Breast epithelium (tissue), 4 donors: ENCODE measurements around the gene SPZ1. TPM values are rescaled to one million over a fixed set of nuclear protein-coding genes. Genes with fewer than 3 reads are reported as not detected.
"Not testable (repeated sequence)": the region's sequence is repeated elsewhere in the genome, so short reads cannot be mapped to it uniquely, and the experiment has no call there.

Experiments
- DNase-seq, 2 donors: peaks; one replicate each; pipeline ENCODE4 v3.0.0-alpha.2; 2019; ENCODE audit warnings: low spot score in 2 of 2
- H3K27ac ChIP-seq, 2 donors: fragments of 200-600 bp; sonication (generic) in 1 of 2; one replicate each; pipeline ENCODE4 v1.5.1; 2016 to 2019; ENCODE audit warnings: mild to moderate bottlenecking in 1 of 2
- H3K27me3 ChIP-seq, 2 donors: fragments of 200-600 bp; sonication (generic) in 1 of 2; one replicate each; pipeline versions ENCODE4 v1.5.1 to v1.6.0; 2017 to 2019; ENCODE audit warnings: control low read depth in 1 of 2, mild to moderate bottlenecking in 1 of 2
- H3K36me3 ChIP-seq: fragments of 200-600 bp; one replicate; pipeline ENCODE4 v1.5.1; 2019
- H3K4me1 ChIP-seq, 2 donors: fragments of 200-600 bp; sonication (generic); one replicate each; pipeline ENCODE4 v1.5.1; 2016 to 2019; ENCODE audit warnings: control low read depth in 1 of 2
- H3K4me3 ChIP-seq, 3 donors: fragments of 200-600 bp; sonication (generic); 1 replicate in 2 of 3; 2 replicates in 1 of 3; pipeline ENCODE4 v1.5.1; 2016 to 2019; ENCODE audit warnings: mild to moderate bottlenecking in 3 of 3, moderate library complexity in 2 of 3
- H3K9me3 ChIP-seq, 2 donors: fragments of 200-600 bp; sonication (generic) in 1 of 2; one replicate each; pipeline ENCODE4 v1.5.1; 2016 to 2019; ENCODE audit warnings: control low read depth in 1 of 2
- POLR2A ChIP-seq: fragments of 450-650 bp; IDR thresholded peaks from one replicate; pipeline ENCODE4 v1.6.1; 2016; ENCODE audit warnings: antibody characterized with exemption, mild to moderate bottlenecking, moderate library complexity
- POLR2AphosphoS5 ChIP-seq, 3 donors: sonication (generic); formaldehyde crosslinking; IDR thresholded peaks; one replicate each; pipeline ENCODE4 v1.6.1; 2017; ENCODE audit warnings: antibody characterized with exemption in 3 of 3
- intact Hi-C: fragments of 100-400 bp; cut with DNase I; formaldehyde crosslinking; loops from one replicate; pipeline ENCODE4 v1.15.1; 2023; ENCODE audit warnings: low total_unique reads
- total RNA-seq, 3 donors: library from RNA; depleted of rRNA; stranded (reverse); fragments of >200 nt; gene quantifications; one replicate each; pipeline ENCODE4 v1.1.0, GENCODE V29; 2016
- TF ChIP-seq, protein P1 (sequence below), 3 donors: fragments of 450-650 bp; IDR thresholded peaks; one replicate each; pipeline ENCODE4 v1.5.1; 2016 to 2017; ENCODE audit warnings: antibody characterized with exemption in 3 of 3, mild to moderate bottlenecking in 3 of 3, moderate library complexity in 3 of 3

The SPZ1 gene
- total RNA-seq, 3 donors from 2014 or later, result not detected

DNA sequence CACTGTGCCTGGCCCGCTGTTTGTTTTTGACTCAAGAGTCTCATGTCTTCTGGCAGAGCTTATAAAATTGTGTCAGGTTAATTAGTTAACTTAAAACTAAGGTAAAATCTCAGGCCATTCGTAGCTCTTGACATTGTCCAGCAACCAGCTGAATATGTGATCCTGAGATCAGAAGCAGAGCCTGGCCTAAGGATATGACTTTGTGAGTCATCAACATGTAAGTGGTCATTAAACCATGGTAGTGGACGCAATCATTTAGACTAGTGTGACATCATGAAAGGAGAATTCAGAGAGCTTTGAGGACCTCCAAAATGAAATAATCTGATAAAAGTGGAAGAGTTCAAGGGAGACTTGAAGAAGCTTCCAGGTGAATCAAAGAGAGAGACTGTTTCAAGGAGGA, 23.3 kb downstream of the SPZ1 start:
- Histone ChIP-seq H3K4me1 (no peaks in the 10 kb centered on the region), H3K36me3 (no peaks in the 10 kb centered on the region), H3K9me3 (no peaks in the 10 kb centered on the region), H3K27me3 (no peaks in the 10 kb centered on the region), H3K4me3 (no peak overlapping the region), H3K27ac (no peak overlapping the region)
- TF ChIP-seq POLR2AphosphoS5 (IDR thresholded peaks at IDR 0.05) (no peak), POLR2A (no peak)
- TF ChIP-seq, protein P1, sequence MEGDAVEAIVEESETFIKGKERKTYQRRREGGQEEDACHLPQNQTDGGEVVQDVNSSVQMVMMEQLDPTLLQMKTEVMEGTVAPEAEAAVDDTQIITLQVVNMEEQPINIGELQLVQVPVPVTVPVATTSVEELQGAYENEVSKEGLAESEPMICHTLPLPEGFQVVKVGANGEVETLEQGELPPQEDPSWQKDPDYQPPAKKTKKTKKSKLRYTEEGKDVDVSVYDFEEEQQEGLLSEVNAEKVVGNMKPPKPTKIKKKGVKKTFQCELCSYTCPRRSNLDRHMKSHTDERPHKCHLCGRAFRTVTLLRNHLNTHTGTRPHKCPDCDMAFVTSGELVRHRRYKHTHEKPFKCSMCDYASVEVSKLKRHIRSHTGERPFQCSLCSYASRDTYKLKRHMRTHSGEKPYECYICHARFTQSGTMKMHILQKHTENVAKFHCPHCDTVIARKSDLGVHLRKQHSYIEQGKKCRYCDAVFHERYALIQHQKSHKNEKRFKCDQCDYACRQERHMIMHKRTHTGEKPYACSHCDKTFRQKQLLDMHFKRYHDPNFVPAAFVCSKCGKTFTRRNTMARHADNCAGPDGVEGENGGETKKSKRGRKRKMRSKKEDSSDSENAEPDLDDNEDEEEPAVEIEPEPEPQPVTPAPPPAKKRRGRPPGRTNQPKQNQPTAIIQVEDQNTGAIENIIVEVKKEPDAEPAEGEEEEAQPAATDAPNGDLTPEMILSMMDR (IDR thresholded peaks at IDR 0.05), result no peak
- intact Hi-C loops, result no loop called here
- DNase-seq, result no peak

- Histone ChIP-seq H3K4me1 (no peaks in the 10 kb centered on the region), H3K27me3 (no peaks in the 10 kb centered on the region), H3K36me3 (no peaks in the 10 kb centered on the region), H3K27ac (no peak overlapping the region), H3K4me3 (no peak overlapping the region), H3K9me3 (no peaks in the 10 kb centered on the region)
- no peak for TF ChIP-seq POLR2AphosphoS5 (IDR thresholded peaks at IDR 0.05)
- TF ChIP-seq, protein P1 (IDR thresholded peaks at IDR 0.05), result peak in 1 of 3 donors; percentile 18
- TF ChIP-seq POLR2A, result no peak
- intact Hi-C loops, result no loop called here
- no peak for DNase-seq
These were observed 26.3 kb downstream of the SPZ1 start for GRCh38 chr5:80346055-80346454.

DNA sequence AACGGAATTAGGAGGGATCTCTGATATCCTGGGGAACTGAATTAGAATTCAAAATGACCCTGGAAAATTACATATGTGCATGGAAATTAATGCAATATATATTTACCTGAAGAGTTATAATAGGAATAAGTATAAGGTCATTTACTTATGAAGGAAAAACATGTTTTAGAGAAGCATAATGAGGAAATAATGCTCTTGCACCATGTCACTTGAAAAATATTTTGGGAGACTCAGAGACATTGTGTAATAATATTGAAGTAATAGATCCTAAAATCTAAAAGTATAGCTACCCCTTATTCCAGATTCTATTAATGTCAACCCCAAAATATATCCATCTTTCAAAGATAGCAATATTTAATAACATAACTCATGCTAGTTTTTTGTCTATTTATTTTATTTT, 28.4 kb downstream of the SPZ1 start:
- H3K4me1 ChIP-seq, result no peaks in the 10 kb centered on the region
- no peak for TF ChIP-seq POLR2A
- TF ChIP-seq, protein P1 (IDR thresholded peaks at IDR 0.05), result no peak
- TF ChIP-seq POLR2AphosphoS5 (IDR thresholded peaks at IDR 0.05), result no peak
- H3K36me3 ChIP-seq, result no peaks in the 10 kb centered on the region
- no peak overlapping the region for H3K27ac ChIP-seq
- no peaks in the 10 kb centered on the region for H3K9me3 ChIP-seq
- no peaks in the 10 kb centered on the region for H3K27me3 ChIP-seq
- no peak overlapping the region for H3K4me3 ChIP-seq
- DNase-seq, result no peak
- intact Hi-C loops, result no loop called here

DNA sequence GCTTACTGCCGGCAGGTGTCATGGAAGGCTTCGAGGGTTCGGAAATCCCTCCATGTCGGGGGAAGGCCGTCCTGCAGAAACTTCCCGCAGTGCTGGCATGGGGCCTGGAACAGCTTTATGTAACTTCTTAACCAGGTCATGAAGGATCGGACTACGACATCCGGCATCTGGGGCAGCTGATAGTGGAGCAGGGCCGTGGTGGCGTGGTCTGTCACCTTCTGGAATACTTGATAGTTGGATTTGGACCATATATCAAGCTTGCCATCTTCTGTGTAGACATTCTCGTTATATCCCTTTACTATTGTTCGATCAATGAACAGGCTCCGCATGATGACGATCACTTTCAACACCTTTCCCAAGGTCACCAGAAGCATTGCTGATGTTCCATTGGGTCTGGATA, 31.2 kb downstream of the SPZ1 start:
- DNase-seq, H3K27ac ChIP-seq, intact Hi-C loops, H3K36me3 ChIP-seq, H3K27me3 ChIP-seq, H3K9me3 ChIP-seq, H3K4me3 ChIP-seq, H3K4me1 ChIP-seq: not testable (repeated sequence)

DNA sequence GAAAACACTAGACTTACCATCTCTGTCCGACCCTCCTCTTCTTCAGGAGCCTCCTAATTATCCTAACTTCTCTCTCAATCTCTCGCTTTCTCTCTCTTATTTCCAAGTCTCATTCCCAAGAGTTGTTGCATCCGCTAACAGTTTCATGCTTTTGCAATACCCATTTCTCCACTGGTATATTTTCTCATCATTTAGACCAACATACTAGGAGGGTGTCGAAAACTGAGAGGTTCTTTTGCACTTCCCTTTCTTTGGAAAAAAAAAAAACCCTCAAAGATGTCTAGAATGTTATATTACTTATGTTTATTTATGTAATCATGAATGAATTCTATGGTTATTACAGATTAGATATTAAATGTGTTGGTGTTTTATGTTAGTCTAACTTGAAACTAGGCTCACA, 35.9 kb downstream of the SPZ1 start:
- Histone ChIP-seq H3K27me3 (no peaks in the 10 kb centered on the region), H3K4me1 (no peaks in the 10 kb centered on the region), H3K9me3 (no peaks in the 10 kb centered on the region), H3K36me3 (no peaks in the 10 kb centered on the region), H3K4me3 (no peak overlapping the region), H3K27ac (no peak overlapping the region)
- no peak for DNase-seq
- intact Hi-C loops, result no loop called here
- TF ChIP-seq POLR2A, result no peak
- TF ChIP-seq POLR2AphosphoS5 (IDR thresholded peaks at IDR 0.05), result no peak
- TF ChIP-seq, protein P1 (IDR thresholded peaks at IDR 0.05), result no peak

DNA sequence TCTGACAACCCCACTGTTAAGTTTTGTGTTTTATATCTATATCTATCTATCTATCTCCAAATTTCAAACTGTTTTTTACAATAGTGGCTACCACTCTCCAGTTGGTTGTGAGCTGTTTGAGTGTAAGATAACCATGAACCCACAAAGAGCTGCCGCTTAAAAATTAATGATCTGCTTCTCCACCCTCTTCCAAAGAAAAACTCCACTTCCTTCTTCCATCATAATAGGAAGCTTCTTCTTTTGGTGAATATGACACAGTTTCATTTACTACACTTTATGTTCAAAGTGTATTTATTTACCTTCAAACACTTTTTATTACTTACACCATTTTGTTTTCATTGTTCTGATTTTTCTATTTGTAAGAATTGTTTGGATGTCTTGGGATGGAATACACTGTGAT, 37.9 kb downstream of the SPZ1 start:
- Histone ChIP-seq H3K27ac (no peak overlapping the region), H3K36me3 (no peaks in the 10 kb centered on the region), H3K4me1 (no peaks in the 10 kb centered on the region), H3K4me3 (no peak overlapping the region), H3K9me3 (no peaks in the 10 kb centered on the region), H3K27me3 (no peaks in the 10 kb centered on the region)
- DNase-seq, result no peak
- TF ChIP-seq, protein P1 (IDR thresholded peaks at IDR 0.05), result no peak
- TF ChIP-seq POLR2AphosphoS5 (IDR thresholded peaks at IDR 0.05), result no peak
- no peak for TF ChIP-seq POLR2A
- intact Hi-C loops, result no loop called here
